Activated CD8-positive, alpha-beta memory T cell treated with anti-CD3 and anti-CD28 coated beads for 36 hours (primary cell): Measurements from ENCODE around the gene CEMIP. TPM values are rescaled to one million over a fixed set of nuclear protein-coding genes. Genes with fewer than 3 reads are reported as not detected.

Experiments used
- CTCF ChIA-PET: fragments of 350-600 bp; sonication (Branson Sonifier 250); formaldehyde crosslinking; loops from one replicate; lab custom pipeline; 2021; ENCODE audit warnings: antibody characterized with exemption; lab: Charles Lee
- POLR2A ChIA-PET: fragments of 350-600 bp; sonication (Branson Sonifier 250); formaldehyde crosslinking; loops from one replicate; lab custom pipeline; 2021; ENCODE audit warnings: antibody characterized with exemption; lab: Charles Lee
- total RNA-seq, 2 experiments: library from RNA; stranded (reverse); gene quantifications; one replicate each; pipeline ENCODE4 v1.2.3, GENCODE V29; 2021

The CEMIP gene
- total RNA-seq, 2 experiments from 2014 or later = not detected

DNA sequence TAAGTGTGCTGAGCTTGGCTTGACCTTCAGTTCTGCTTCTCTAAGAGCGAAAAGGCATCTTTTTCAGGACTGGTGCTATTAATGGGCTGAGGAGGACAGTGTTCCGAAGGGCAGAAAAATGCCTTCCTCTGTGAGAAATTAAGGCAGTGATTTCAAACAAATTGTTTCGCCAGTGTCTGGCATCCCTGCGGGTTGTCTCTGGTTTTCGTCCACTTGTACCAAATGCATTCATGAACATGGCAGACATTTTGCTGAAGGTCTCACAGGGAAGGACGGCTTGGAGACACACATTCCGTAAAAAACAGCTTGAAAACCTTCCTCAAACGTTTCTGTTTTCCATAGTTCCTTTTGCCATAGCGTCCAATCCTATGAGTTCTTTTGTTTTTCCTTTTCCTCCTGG lies 57.1 kb downstream of the CEMIP start:
- ChIA-PET POLR2A (no interaction called here), CTCF (interaction anchor here (0.7 kb wide), 1 partner anchor 18 kb away, joined by 4 read pairs; no protein-coding TSS in a partner anchor)

DNA sequence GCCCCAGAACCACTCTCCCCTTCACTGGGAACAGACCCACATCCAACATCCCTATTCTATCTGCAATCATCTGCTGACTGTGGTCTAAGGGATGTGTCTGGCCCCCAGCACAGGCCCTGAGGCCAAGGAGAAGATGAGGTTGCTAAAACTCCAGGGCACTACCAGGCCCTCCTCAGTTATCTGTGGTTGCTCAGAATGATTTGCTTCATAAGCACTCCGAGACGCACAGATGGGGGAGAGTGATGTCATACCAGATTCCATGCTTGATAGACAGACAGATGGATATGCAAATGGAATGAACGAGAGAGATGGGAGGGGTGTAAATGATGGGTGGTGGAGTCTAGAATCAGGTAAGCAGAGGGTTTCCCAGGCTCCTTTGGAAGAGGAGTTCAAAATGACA lies 57.8 kb downstream of the CEMIP start:
- CTCF ChIA-PET = interaction anchor here (1.0 kb wide), 1 partner anchor 10 kb away, joined by 3 read pairs; no protein-coding TSS in a partner anchor
- POLR2A ChIA-PET = no interaction called here

DNA sequence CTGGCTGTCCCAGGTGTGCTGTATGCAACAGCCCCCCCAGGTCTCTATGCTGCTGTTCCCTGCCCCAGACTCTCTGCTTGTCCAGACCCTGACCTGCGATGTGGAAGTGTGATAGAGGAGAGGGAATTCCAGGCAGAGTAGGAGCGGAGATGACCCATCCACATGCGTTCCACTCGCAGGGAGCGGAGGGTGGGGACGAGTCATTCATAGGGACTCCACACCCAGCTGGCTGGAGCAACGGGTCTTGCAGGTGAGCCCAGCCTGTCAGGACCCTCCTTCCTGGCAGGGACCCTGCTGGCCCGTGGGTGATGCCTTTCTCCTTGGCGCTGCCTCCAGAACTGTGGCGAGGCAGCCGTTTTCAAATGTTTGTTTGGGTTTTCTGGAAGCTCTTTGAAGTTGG lies 58.8 kb downstream of the CEMIP start:
- CTCF ChIA-PET = no interaction called here
- POLR2A ChIA-PET = no interaction called here

DNA sequence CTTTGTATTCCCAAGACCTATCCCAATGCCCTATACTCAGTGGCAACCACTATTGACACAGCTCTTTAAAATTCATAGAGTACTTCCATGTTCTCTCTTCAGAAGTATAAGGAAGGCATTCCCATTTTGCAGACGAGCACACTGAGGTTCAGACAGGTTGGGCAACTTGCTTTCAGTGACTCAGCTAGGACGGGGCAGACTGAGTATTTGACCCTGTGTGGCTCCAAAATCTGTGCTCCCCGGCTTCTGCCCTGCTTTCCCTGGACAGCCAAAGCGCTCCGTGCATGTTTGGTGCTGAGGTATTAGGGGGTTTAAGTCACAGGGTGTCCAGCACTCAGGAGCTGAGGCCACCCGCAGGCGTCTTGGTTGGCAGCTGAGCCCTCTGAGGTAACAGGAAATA lies 59.5 kb downstream of the CEMIP start:
- POLR2A ChIA-PET = no interaction called here
- CTCF ChIA-PET = no interaction called here

DNA sequence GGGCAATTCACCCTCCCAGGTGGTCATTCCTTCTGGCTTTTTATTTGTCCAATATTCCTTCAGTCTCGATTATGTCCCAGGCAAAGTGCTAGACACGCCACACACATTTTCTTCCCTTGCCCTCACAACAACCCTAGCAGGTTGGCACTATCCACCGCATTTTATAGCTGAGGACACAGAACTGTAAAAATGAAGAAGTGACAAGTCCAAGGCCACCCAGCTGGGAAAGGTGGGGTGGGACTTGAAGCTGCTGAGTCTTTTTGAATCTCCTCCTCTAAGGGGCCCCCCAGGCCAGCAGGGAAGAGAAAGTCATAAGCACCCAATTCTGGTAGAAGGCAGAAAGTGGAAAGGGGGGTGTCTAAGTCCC lies 60.6 kb downstream of the CEMIP start:
- ChIA-PET CTCF (no interaction called here), POLR2A (no interaction called here)

DNA sequence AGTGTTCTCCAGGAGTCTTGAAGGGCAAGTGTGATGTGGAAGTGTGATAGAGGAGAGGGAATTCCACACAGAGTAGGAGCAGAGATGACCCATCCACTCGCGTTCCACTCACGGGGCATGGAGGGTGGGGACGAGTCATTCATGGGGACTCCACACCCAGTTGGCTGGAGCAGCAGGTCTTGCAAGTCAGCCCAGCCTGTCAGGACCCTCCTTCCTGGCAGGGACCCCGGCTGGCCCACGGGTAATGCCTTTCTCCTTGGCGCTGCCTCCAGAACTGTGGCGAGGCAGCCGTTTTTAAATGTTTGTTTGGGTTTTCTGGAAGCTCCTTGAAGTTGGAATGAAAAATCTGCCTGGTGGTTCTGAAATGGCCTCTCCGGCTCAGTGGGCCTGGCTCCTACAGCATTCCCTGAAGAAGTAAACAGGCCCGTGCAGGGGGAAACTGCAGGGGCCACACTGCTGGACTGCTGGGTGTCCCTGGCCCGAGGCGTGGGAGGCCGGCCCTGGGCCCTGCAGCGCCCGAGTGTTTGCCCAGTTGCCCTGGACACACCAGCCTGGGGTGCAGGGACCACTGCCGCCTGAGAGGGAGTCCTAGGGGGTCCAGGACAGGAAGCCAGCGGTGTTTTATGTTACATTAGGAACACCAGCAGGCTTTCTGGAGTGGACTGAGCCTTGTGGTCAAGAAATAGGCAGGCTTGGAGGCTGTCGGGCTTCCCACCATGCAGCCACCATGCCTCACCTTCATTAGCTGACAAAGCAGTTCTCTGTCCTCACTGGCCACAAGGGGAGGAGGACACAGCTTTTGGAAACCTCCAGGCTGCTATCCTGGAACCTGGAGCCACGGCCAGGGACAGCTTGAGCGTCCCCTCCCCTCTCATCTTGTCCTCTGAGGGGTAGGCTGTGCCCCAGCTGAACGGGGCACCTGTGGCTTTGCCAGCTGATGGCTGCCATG lies 61.3 kb downstream of the CEMIP start:
- CTCF ChIA-PET = no interaction called here
- POLR2A ChIA-PET = no interaction called here

DNA sequence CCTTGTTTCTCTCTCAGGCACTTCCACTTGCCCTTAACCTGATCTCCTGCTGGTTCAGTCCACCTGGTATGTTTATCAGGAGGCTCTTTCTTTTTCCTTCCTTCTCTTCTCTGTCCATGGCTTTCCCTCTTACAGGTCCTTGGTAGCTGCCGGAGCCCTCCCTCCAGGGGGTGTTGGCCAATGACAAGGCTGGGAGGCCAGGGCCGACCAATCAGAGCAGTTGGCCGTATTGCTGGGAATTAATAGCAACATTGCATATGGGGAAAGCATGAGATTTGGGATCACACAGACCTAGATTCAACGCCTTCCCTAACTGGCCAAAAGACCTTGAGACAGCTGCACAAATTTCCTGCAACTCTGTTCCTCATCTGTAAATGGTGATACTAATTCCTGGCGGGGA lies 62.4 kb downstream of the CEMIP start:
- ChIA-PET CTCF (no interaction called here), POLR2A (no interaction called here)

GRCh38 chr15:80844011-80844732 lies 65.0 kb downstream of the CEMIP start:
- ChIA-PET POLR2A (no interaction called here), CTCF (interaction anchor here (0.9 kb wide), 1 partner anchor 25 kb away, joined by 3 read pairs; no protein-coding TSS in a partner anchor)

DNA sequence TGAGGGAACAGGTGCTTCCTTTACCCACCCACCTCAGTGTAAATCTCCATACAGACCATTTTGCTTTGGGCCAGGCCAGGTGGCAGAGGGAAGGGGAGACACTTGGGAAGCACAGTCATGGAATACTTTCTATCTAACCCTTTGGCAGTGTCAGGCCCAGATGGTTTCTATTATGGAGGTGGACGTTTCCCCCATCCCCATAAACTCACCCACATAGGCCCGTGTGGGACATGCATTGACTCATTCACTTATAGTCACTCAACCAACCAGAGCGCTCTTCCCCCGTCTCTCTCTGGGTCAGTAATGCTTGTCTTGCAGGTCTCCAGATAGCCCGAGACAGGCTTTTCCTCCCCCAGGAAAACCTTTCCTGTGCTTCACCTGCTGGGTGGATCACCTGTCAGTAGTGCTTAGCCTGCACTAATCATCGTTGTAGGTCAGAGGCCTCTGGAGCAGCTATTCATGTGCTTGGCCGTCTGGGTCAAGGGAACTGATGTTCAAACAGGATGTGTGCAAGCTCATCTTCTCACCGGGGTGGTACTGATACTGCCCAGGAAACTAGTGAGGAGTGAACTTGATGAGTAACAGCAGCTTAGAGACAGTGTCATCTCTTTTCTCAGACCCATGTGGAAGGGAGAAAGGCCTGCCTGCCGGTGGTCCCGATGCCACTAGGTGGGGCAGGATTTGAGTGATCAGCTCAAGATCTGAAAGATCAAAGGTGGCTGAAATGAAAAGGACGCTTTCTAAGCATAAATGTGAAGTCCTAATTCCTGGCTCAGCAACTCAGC lies 67.1 kb downstream of the CEMIP start:
- ChIA-PET POLR2A (no interaction called here), CTCF (interaction anchor here (0.9 kb wide), 1 partner anchor 9 kb away, joined by 3 read pairs; no protein-coding TSS in a partner anchor)

DNA sequence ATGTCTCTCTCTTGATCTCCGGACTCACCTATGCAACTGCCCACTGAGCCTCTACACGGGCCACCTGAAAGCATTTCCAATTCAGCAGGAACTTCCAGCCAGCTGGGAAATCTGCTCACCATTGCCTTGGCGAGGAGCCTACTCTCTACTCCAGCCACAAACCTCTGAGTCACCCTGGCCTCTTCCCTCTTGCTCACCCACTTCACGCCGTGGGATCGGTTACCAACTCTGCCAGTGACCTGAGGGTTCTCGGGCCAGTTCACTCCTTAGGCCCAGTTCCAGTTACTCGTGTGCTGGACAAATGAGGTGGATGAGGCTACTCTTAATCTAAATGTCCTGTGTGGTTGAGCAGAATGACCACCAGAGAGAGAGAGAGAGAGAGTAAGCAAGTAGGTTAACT lies 70.1 kb downstream of the CEMIP start:
- ChIA-PET CTCF (no interaction called here), POLR2A (no interaction called here)

DNA sequence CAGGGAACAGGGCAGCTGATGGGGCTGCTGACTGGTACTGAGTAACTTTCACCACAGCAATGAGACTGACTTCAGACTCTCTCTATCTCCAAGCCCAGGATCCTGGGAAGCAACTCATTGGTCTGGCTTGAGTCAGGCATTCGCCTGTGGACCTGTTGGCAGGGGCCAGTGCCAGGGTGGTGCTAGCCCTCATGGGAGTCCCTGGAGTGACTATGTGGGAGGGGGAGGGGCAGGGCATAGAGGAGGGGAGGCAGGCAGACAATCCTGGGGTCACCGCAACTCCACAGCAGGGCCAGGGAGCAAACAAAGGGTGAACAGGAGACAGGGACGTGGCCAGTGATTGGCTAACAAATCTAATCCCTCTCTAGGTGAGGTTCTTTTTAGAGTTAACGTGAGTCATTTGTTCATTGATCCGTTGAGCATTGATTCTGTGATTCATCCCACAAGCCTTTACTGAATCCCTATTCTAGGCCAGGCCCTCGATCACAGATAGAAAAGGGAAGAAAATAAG lies 71.8 kb downstream of the CEMIP start:
- POLR2A ChIA-PET = no interaction called here

DNA sequence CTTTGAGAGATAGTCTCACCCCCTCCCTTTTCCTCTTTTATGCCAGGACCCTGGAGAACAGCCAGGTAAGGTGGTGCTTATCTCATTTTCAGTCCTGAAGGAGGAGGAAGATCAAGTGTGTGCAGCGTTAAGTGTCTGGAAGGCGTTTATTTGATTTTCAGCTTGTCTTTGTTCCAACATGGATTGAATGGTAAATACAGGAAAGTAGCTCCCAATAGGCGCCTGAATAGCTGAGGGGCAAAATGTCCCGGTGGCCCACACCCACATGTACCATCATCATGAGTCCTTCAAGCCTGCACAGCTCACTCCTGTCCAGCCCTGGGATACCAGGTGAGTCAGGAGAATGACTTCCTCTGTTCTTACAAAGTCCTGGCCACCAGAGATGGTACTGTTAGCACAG lies 73.5 kb downstream of the CEMIP start:
- POLR2A ChIA-PET = no interaction called here
- CTCF ChIA-PET = no interaction called here

More for the DNA sequence above, 71.8 kb downstream of the CEMIP start:
- CTCF ChIA-PET = no interaction called here

GRCh38 chr15:80854104-80854503 lies 74.9 kb downstream of the CEMIP start:
- ChIA-PET POLR2A (no interaction called here), CTCF (interaction anchor here (1.7 kb wide), 1 partner anchor 286 kb away, joined by 3 read pairs; no protein-coding TSS in a partner anchor)

GRCh38 chr15:80855206-80855605 lies 76.0 kb downstream of the CEMIP start:
- POLR2A ChIA-PET = no interaction called here
- CTCF ChIA-PET = interaction anchor here (1.7 kb wide), 1 partner anchor 287 kb away, joined by 3 read pairs; no protein-coding TSS in a partner anchor

- ChIA-PET POLR2A (no interaction called here), CTCF (no interaction called here)
These were observed 77.2 kb downstream of the CEMIP start for GRCh38 chr15:80856400-80856799.

- POLR2A ChIA-PET = no interaction called here
- CTCF ChIA-PET = no interaction called here
These were observed 77.7 kb downstream of the CEMIP start for GRCh38 chr15:80856809-80857377.

DNA sequence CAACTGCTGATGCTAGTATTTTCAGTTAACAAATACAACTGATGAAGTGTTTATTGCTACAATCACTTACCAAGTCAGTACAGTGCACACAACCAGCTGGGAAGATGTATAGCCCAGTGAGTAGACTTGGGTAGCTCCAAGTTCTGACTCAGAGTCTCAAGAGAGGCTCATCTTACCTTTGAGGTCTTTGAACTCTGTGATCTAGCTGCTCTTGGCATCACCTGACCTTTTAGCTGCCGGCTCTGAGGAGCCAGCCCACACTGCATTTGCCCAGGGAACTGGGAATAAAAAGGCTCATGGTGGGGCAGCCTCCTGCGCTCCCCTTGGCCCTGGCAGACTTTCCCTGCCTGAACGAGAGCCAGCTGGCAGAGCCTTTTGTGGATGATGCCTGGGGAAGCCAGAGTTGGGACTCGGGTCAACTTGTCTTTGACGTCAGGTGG lies 82.6 kb downstream of the CEMIP start:
- POLR2A ChIA-PET = no interaction called here
- CTCF ChIA-PET = no interaction called here

DNA sequence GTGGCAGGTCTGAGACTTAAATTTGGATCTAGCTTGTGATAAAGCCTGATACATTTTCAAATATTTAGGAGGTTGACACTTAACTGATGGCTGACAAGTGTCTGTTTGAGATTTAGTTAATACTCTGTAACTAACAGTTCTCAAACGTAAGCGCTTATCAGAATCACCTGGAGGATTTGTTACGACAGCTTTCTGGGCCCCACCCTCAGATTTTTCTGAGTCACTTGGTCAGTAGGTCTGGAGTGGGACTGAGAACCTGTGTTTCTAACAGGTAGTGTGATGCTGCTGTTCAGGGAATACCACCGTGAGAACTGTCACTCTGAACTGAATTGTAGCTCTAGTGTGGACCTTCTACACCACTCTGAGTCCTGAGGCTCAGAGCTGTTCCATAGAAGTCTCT lies 85.5 kb downstream of the CEMIP start:
- CTCF ChIA-PET = no interaction called here
- POLR2A ChIA-PET = no interaction called here

DNA sequence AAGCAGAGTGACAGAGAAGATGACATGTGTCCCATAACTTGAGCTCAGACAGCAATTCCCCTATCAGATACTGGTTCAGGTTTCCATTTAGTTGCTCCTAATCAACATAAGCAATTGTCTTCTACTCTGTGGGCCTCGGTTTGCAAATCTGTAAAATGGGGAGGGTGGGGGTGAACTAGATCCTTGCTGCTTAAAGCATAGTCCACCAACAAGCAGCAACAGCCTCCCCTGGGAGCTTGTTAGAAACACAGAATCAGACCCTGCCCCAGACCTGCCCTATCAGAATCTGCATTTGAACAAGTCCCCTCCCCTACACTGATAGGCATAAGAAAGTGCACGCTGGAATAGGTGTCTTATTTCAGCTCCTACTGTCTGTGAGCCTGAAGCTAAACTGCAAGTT lies 87.8 kb downstream of the CEMIP start:
- ChIA-PET CTCF (no interaction called here), POLR2A (no interaction called here)
